ENCODE measurements around the gene IQSEC1. TPM values are rescaled to one million over a fixed set of nuclear protein-coding genes. Genes with fewer than 3 reads are reported as not detected.

Gene IQSEC1
- polyA plus RNA-seq, 1 donor (not counting 4 experiments of a cell fraction or from before 2014, with no cell fraction given), result 2.8 TPM

GRCh38 chr3:13050446-13050845 is 22.8 kb downstream of the IQSEC1 start:
- dilution Hi-C loops (cut with MboI; ENCODE audit: extremely low pct_ligation_motif_present, low sequenced_read_pairs), result no loop called here
- Histone ChIP-seq H3K36me3 (ENCODE audit: control insufficient read depth in 2 of 2, extremely low read depth in 1 of 2, insufficient read depth in 2 of 2, low read length in 2 of 2) (no peaks in the 10 kb centered on the region), H3K9me1 (ENCODE audit: control insufficient read depth, extremely low read depth, insufficient read depth, low read length) (no peaks in the 10 kb centered on the region), H3K27me3 (ENCODE audit: control insufficient read depth, extremely low read depth, insufficient read depth, low read length) (peaks cover 6% of the 10 kb centered on the region), H3K9me3 (ENCODE audit: control insufficient read depth, low read depth, low read length) (no peaks in the 10 kb centered on the region), H3K79me2 (ENCODE audit: control insufficient read depth, insufficient read depth, low read length) (no peaks in the 10 kb centered on the region), H3K4me3 (ENCODE audit: control insufficient read depth in 2 of 3, extremely low read depth in 1 of 3, insufficient read depth in 2 of 3, low read depth in 1 of 3, low read length in 3 of 3) (no peak overlapping the region), H3K9ac (ENCODE audit: control insufficient read depth, extremely low read depth, insufficient read depth, low read length) (no peak overlapping the region), H3K4me2 (ENCODE audit: control insufficient read depth, extremely low read depth, insufficient read depth, low read depth, low read length) (no peak overlapping the region), H3K4me1 (ENCODE audit: control insufficient read depth, extremely low read depth, insufficient read depth, low read length) (no peaks in the 10 kb centered on the region), H2AFZ (ENCODE audit: control insufficient read depth, low read length) (no peak overlapping the region), H3K27ac (ENCODE audit: control insufficient read depth, insufficient read depth, low read length) (no peak overlapping the region), H4K20me1 (ENCODE audit: control insufficient read depth, extremely low read depth, insufficient read depth, low read length) (no peaks in the 10 kb centered on the region)
- TF ChIP-seq CTCF (optimal IDR thresholded peaks at IDR 0.05 in 1 of 3, IDR thresholded peaks at IDR 0.05 in 1 of 3, conservative IDR thresholded peaks at IDR 0.05 in 1 of 3; ENCODE audit: extremely low read depth in 1 of 3, insufficient read depth in 2 of 3, low read length in 3 of 3) (no peak), EZH2 (IDR thresholded peaks at IDR 0.05; ENCODE audit: low read length) (no peak)
- DNase-seq (ENCODE audit: low read depth, low spot score), result no peak
- no peak for FAIRE-seq

DNA sequence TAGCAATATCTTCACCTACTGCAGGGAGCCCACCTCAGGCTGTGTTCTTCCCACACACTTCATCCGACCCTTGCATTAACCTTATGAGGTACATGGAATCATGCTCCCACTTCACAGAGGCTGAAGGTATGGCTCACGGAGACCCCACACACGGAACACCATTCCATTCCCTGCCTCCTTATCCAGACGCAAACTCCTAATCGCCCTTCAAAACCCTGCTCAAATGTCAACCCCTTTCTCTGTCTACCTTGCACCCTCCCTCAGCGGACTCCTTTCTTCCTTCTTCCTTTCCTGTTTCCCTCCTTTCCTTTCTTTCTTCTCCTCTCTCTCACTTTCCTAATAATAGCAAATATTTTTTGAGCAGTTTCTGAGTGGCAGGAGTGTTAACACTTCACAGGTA is 23.8 kb downstream of the IQSEC1 start:
- Histone ChIP-seq H3K9me1 (ENCODE audit: control insufficient read depth, extremely low read depth, insufficient read depth, low read length) (no peaks in the 10 kb centered on the region), H3K27ac (ENCODE audit: control insufficient read depth, insufficient read depth, low read length) (no peak overlapping the region), H3K9me3 (ENCODE audit: control insufficient read depth, low read depth, low read length) (no peaks in the 10 kb centered on the region), H3K27me3 (ENCODE audit: control insufficient read depth, extremely low read depth, insufficient read depth, low read length) (peaks cover 6% of the 10 kb centered on the region), H3K4me3 (ENCODE audit: control insufficient read depth in 2 of 3, extremely low read depth in 1 of 3, insufficient read depth in 2 of 3, low read depth in 1 of 3, low read length in 3 of 3) (no peak overlapping the region), H3K4me2 (ENCODE audit: control insufficient read depth, extremely low read depth, insufficient read depth, low read depth, low read length) (no peak overlapping the region), H3K36me3 (ENCODE audit: control insufficient read depth in 2 of 2, extremely low read depth in 1 of 2, insufficient read depth in 2 of 2, low read length in 2 of 2) (no peaks in the 10 kb centered on the region), H3K4me1 (ENCODE audit: control insufficient read depth, extremely low read depth, insufficient read depth, low read length) (no peaks in the 10 kb centered on the region), H3K9ac (ENCODE audit: control insufficient read depth, extremely low read depth, insufficient read depth, low read length) (no peak overlapping the region), H3K79me2 (ENCODE audit: control insufficient read depth, insufficient read depth, low read length) (no peaks in the 10 kb centered on the region), H2AFZ (ENCODE audit: control insufficient read depth, low read length) (no peak overlapping the region), H4K20me1 (ENCODE audit: control insufficient read depth, extremely low read depth, insufficient read depth, low read length) (no peaks in the 10 kb centered on the region)
- no peak for FAIRE-seq
- DNase-seq (ENCODE audit: low read depth, low spot score), result no peak
- TF ChIP-seq EZH2 (IDR thresholded peaks at IDR 0.05; ENCODE audit: low read length) (no peak), CTCF (optimal IDR thresholded peaks at IDR 0.05 in 1 of 3, IDR thresholded peaks at IDR 0.05 in 1 of 3, conservative IDR thresholded peaks at IDR 0.05 in 1 of 3; ENCODE audit: extremely low read depth in 1 of 3, insufficient read depth in 2 of 3, low read length in 3 of 3) (no peak)
- dilution Hi-C loops (cut with MboI; ENCODE audit: extremely low pct_ligation_motif_present, low sequenced_read_pairs), result no loop called here
